Astrocyte (in vitro differentiated cells and primary cell): Measurements from ENCODE around the gene GSTA2.

Source experiments
- CTCF ChIP-seq: IDR thresholded peaks from 2 replicates; pipeline ENCODE4 v1.5.1; 2011; ENCODE audit warnings: low read depth, mild to moderate bottlenecking, inconsistent platforms, low read length, moderate library complexity; ENCODE audit not compliant: insufficient read depth
- EZH2 ChIP-seq: IDR thresholded peaks from 2 replicates; pipeline ENCODE4 v1.6.1; 2012; ENCODE audit warnings: mild to moderate bottlenecking, low read length, inconsistent platforms; ENCODE audit not compliant: insufficient read depth

DNA sequence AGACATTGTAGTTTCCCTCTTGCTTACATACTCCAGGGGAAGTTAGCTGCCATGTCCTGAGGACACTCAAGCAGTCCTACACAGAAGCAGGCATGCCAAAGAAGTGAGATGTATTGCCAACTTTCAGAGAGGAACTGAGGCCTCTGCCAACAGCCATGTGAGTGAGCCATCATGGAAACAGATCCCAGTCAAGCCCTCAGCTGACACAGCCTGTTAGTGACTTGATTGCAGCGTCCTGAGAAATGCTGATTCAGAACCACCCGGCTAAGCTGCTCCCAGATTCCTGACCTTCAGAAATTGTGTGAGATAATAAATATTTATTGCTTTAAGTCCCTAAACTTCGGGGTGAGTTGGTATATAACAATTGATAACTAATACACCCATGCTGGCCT, 38.1 kb downstream of the GSTA2 start:
- TF ChIP-seq EZH2: no peak
- no peak for TF ChIP-seq CTCF
